Central memory CD8-positive, alpha-beta T cell (primary cell): Measurements from ENCODE around the gene MAD1L1.

ENCODE experiments used
- ATAC-seq: fragments of 150-1000 bp; cut with Tn5 transposase; replicated peaks from 2 replicates; pipeline ENCODE4 v1.10.0; 2022; ENCODE audit warnings: mild to moderate bottlenecking, moderate FRiP score, moderate number of reproducible peaks; ENCODE audit not compliant: poor library complexity, severe bottlenecking; ENCODE audit errors: extremely low read depth
- DNase-seq, 2 donors: peaks; one replicate each; pipeline ENCODE4 v3.0.0; 2021; ENCODE audit warnings: low spot score in 2 of 2
- H3K27ac Mint-ChIP-seq: one replicate; pipeline ENCODE4 v1.8.0; 2022; ENCODE audit warnings: low read depth, mild to moderate bottlenecking, moderate library complexity, mixed read lengths
- H3K27me3 Mint-ChIP-seq: one replicate; pipeline ENCODE4 v1.8.0; 2022; ENCODE audit warnings: mixed read lengths
- H3K36me3 Mint-ChIP-seq: one replicate; pipeline ENCODE4 v1.8.0; 2022; ENCODE audit warnings: mild to moderate bottlenecking, moderate library complexity, mixed read lengths; ENCODE audit not compliant: insufficient read depth
- H3K4me1 Mint-ChIP-seq: one replicate; pipeline ENCODE4 v1.8.0; 2022; ENCODE audit warnings: mixed read lengths
- H3K4me3 Mint-ChIP-seq: one replicate; pipeline ENCODE4 v1.8.0; 2022; ENCODE audit warnings: mild to moderate bottlenecking, moderate library complexity, mixed read lengths
- H3K9me3 Mint-ChIP-seq: one replicate; pipeline ENCODE4 v1.8.0; 2022; ENCODE audit warnings: mixed read lengths

The MAD1L1 gene

DNA sequence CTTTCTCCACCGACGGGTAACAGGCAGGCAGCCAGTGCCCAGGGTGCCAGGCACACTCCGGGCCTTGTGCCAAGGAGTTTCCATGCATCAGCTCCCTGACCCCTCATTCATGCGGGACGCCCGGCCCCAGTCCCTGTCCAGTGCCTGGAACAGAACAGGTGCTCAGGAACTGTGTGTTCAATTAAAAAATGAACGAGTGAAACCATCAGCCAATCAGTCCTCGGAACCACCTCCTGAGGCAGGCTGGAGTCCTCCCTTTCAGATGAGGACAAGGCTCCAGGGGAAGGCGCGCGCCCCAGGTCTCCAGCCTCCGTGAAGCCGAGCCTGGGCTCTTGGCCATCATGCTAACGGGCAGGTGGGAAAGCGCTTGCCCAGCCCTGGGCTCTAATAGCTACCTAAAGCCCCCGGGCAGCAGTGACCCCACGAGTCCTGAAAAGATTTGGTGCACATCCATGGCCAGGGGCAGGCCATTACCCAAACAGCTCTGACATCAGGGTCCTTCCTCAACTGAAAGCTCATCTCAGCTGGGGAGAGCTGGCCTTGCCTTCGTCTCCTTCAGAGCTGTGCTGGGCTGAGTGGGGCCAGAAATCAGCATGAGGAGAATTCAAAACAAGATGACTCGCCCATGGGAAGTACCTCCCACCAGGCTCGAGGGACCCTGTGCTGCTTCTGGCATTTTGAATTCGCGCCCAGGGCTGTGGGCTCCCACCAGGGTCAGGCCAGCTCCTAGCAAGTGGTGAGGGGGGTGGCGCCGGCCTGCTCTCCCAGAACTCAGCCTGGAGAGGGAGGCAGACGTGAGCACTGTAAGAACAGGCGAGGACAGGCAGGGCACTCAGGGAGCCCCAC, 200.5 kb downstream of the MAD1L1 start:
- Mint-ChIP-seq H3K4me1 (peaks cover 36% of the 10 kb centered on the region), H3K9me3 (peaks cover 12% of the 10 kb centered on the region), H3K27me3 (no peaks in the 10 kb centered on the region), H3K36me3 (peaks cover 9% of the 10 kb centered on the region), H3K27ac (peak overlapping the region; percentile 79), H3K4me3 (no peak overlapping the region)
- no peak for ATAC-seq
- no peak for DNase-seq

DNA sequence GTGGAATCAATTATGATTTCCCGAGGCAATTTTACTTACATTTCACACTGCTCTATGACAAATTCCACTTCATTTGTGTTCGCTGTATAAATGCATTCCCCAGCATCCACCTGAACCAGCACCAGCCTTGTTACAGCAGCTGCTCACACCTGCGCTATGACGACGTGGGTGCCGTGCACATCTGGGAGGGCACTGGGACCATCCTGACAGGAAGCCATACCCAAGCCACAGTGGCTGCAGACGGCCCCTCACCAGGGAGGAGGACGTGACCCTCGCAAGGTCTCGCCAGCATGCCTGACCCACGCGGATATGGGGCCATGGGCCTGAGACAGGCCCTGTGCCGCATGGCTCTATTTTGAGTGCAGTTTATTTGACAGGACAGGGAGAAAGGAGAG, 201.3 kb downstream of the MAD1L1 start:
- ATAC-seq, result peak; percentile 30
- Mint-ChIP-seq H3K9me3 (peaks cover 12% of the 10 kb centered on the region), H3K36me3 (peaks cover 9% of the 10 kb centered on the region), H3K27ac (peak overlapping the region; percentile 79), H3K4me3 (peak overlapping the region; percentile 74), H3K4me1 (peaks cover 29% of the 10 kb centered on the region), H3K27me3 (no peaks in the 10 kb centered on the region)
- DNase-seq, result no peak

- Mint-ChIP-seq H3K4me1 (peaks cover 29% of the 10 kb centered on the region), H3K27ac (peak overlapping the region; percentile 79), H3K9me3 (peaks cover 12% of the 10 kb centered on the region), H3K36me3 (peaks cover 9% of the 10 kb centered on the region), H3K27me3 (no peaks in the 10 kb centered on the region), H3K4me3 (peak overlapping the region; percentile 74)
- DNase-seq, result peak in 1 of 2 donors; percentile 48
- peak; percentile 98 for ATAC-seq
Measured at GRCh38 chr7:2030475-2031450, 202.0 kb downstream of the MAD1L1 start.

GRCh38 chr7:2029936-2030335, 202.8 kb downstream of the MAD1L1 start:
- ATAC-seq (no peak), DNase-seq (no peak)
- H3K4me3 Mint-ChIP-seq, result peak overlapping the region; percentile 31
- H3K4me1 Mint-ChIP-seq, result peaks cover 29% of the 10 kb centered on the region
- peaks cover 9% of the 10 kb centered on the region for H3K36me3 Mint-ChIP-seq
- H3K27ac Mint-ChIP-seq, result no peak overlapping the region
- H3K27me3 Mint-ChIP-seq, result no peaks in the 10 kb centered on the region
- H3K9me3 Mint-ChIP-seq, result peaks cover 19% of the 10 kb centered on the region

- Mint-ChIP-seq H3K27ac (no peak overlapping the region), H3K4me3 (peak overlapping the region; percentile 31), H3K36me3 (peaks cover 9% of the 10 kb centered on the region), H3K9me3 (peaks cover 25% of the 10 kb centered on the region), H3K27me3 (no peaks in the 10 kb centered on the region), H3K4me1 (peaks cover 27% of the 10 kb centered on the region)
- ATAC-seq (no peak), DNase-seq (no peak)
Measured at GRCh38 chr7:2029211-2029905, 203.4 kb downstream of the MAD1L1 start.

DNA sequence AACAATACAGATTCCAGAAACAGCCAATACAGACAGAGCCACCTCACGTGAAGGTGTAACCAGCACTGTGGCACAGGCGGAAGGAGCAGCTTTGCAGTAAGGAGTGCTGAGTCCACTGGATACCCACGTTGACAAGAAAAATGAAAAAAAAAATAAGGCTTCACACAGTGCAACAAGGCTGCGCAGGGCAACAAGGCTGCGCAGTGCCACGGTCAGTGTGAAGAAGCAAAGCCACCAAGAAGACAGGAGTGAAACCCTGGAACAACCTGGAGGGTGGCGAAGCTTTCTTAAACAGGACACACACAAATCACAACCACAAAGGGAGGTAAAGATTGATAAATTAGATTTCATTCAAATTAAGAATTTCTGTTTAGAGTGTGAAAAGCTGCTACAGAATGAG, 204.0 kb downstream of the MAD1L1 start:
- Mint-ChIP-seq H3K27me3 (no peaks in the 10 kb centered on the region), H3K4me1 (peaks cover 30% of the 10 kb centered on the region), H3K9me3 (peaks cover 29% of the 10 kb centered on the region), H3K27ac (peak overlapping the region; percentile 32), H3K4me3 (no peak overlapping the region), H3K36me3 (peaks cover 9% of the 10 kb centered on the region)
- DNase-seq, result no peak
- no peak for ATAC-seq

- Mint-ChIP-seq H3K36me3 (peaks cover 2% of the 10 kb centered on the region), H3K4me3 (no peak overlapping the region), H3K4me1 (peaks cover 28% of the 10 kb centered on the region), H3K27me3 (no peaks in the 10 kb centered on the region), H3K9me3 (peaks cover 29% of the 10 kb centered on the region), H3K27ac (no peak overlapping the region)
- ATAC-seq (no peak), DNase-seq (no peak)
Measured at GRCh38 chr7:2025188-2025587, 207.6 kb downstream of the MAD1L1 start.

DNA sequence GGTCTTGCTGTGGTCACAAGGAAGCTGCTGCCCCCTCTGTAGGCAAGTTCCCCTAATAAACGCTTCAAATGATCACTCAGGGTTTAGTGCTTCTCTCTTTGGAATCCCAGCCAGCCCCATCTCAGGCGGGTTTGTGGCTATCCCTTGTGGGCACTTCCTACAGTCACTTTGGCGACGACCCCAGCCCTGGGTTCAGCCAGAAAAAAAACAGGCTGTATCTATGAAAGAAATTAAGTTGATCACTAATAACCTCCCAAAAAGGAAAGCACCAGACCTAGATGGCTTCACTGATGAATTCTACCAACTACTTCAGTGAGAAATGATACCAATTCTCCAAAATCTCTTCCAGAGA, 208.2 kb downstream of the MAD1L1 start:
- no peak for ATAC-seq
- Mint-ChIP-seq H3K4me1 (peaks cover 28% of the 10 kb centered on the region), H3K4me3 (no peak overlapping the region), H3K27me3 (no peaks in the 10 kb centered on the region), H3K9me3 (peaks cover 29% of the 10 kb centered on the region), H3K36me3 (peaks cover 3% of the 10 kb centered on the region), H3K27ac (no peak overlapping the region)
- DNase-seq, result no peak

- peaks cover 24% of the 10 kb centered on the region for H3K9me3 Mint-ChIP-seq
- no peak overlapping the region for H3K4me3 Mint-ChIP-seq
- no peak for ATAC-seq
- DNase-seq, result no peak
- H3K36me3 Mint-ChIP-seq, result peaks cover 3% of the 10 kb centered on the region
- no peaks in the 10 kb centered on the region for H3K27me3 Mint-ChIP-seq
- H3K27ac Mint-ChIP-seq, result no peak overlapping the region
- H3K4me1 Mint-ChIP-seq, result peaks cover 30% of the 10 kb centered on the region
Measured at GRCh38 chr7:2023877-2024566, 208.7 kb downstream of the MAD1L1 start.

DNA sequence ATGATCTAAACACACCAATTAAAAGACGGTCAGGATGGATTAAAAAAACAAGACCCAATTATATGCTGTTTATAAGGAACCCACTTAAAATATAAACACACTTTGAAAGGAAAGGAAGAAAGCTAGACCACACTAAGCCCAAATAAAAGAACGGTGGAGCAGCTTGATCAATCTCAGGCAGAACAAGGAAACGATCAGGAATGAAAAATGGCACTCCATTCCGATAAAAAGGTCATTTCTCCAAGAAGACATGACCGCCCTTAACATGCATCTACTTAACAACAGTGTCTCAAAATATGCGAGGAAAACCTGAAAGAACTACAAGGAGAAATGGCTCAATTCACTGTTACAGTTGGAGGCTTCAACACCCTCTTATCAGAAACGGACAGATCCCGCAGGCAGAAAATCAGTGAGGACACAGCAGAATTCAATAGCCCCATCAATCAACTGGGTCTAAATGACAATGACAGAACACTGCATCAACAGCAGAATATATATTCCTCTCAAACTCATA, 210.0 kb downstream of the MAD1L1 start:
- no peak for ATAC-seq
- Mint-ChIP-seq H3K27ac (no peak overlapping the region), H3K36me3 (peaks cover 3% of the 10 kb centered on the region), H3K4me3 (no peak overlapping the region), H3K4me1 (peaks cover 38% of the 10 kb centered on the region), H3K9me3 (peaks cover 21% of the 10 kb centered on the region), H3K27me3 (no peaks in the 10 kb centered on the region)
- no peak for DNase-seq

DNA sequence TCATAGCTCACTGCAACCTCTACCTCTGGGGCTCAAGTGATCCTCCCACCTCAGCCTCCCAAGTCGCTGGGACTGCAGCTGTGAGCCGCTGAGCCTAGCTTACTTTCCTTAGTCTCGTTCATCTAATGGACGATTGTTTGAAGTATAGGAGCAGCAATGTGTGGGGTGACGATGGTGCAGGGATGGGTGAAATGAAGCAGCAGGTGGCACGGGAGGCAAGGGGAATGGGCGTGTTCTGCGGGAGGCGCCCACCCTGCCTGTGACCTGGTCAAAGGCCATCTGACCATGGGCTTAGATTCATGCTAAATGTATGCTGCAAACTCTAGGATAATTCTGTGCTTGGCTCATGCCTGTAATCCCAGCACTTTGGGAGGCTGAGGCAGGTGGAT, 210.7 kb downstream of the MAD1L1 start:
- ATAC-seq (no peak), DNase-seq (no peak)
- Mint-ChIP-seq H3K4me3 (no peak overlapping the region), H3K4me1 (peaks cover 46% of the 10 kb centered on the region), H3K27me3 (no peaks in the 10 kb centered on the region), H3K9me3 (peaks cover 17% of the 10 kb centered on the region), H3K27ac (no peak overlapping the region), H3K36me3 (peaks cover 4% of the 10 kb centered on the region)
